ENCODE data around the gene TK1. TPM values are rescaled to one million over a fixed set of nuclear protein-coding genes. Genes with fewer than 3 reads are reported as not detected.

Gene TK1
- total RNA-seq, 1 donor = 87.2 TPM

DNA sequence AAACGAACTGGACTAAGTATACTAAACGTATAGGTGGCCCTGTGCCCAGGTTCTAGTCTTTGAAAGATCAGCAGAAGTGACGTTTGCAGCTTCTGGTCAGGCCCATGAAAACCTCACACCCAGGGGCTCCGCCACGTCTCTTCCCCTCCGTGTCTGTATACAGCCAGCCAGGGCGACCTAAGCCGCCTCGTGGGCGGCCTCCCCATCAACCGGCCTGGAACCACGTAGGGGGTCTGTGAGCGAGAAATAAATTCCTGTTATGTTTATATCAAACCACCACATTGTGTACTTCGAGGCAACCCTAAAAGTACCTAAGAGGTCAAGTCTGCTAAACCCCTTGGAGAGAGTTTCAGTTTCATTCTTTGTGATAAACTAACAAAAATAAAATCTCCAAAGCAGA is 6.8 kb downstream of the TK1 start:
- peak overlapping the region; percentile 12 for H3K4me3 ChIP-seq (ENCODE audit: low read depth, low read length)
- TF ChIP-seq, protein P1, sequence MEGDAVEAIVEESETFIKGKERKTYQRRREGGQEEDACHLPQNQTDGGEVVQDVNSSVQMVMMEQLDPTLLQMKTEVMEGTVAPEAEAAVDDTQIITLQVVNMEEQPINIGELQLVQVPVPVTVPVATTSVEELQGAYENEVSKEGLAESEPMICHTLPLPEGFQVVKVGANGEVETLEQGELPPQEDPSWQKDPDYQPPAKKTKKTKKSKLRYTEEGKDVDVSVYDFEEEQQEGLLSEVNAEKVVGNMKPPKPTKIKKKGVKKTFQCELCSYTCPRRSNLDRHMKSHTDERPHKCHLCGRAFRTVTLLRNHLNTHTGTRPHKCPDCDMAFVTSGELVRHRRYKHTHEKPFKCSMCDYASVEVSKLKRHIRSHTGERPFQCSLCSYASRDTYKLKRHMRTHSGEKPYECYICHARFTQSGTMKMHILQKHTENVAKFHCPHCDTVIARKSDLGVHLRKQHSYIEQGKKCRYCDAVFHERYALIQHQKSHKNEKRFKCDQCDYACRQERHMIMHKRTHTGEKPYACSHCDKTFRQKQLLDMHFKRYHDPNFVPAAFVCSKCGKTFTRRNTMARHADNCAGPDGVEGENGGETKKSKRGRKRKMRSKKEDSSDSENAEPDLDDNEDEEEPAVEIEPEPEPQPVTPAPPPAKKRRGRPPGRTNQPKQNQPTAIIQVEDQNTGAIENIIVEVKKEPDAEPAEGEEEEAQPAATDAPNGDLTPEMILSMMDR (IDR thresholded peaks at IDR 0.05; ENCODE audit: insufficient read depth, low read depth, low read length) = no peak

GRCh38 chr17:78179372-78179771 is 7.5 kb downstream of the TK1 start:
- DNase-seq (ENCODE audit: low read depth) = peak; percentile 89
- TF ChIP-seq, protein P1 (IDR thresholded peaks at IDR 0.05; ENCODE audit: insufficient read depth, low read depth, low read length) = no peak
- no peak overlapping the region for H3K4me3 ChIP-seq (ENCODE audit: low read depth, low read length)

More for the DNA sequence above, 6.8 kb downstream of the TK1 start:
- peak; percentile 40 for DNase-seq (ENCODE audit: low read depth)

- DNase-seq (ENCODE audit: low read depth) = peak; percentile 49
- TF ChIP-seq, protein P1 (IDR thresholded peaks at IDR 0.05; ENCODE audit: insufficient read depth, low read depth, low read length) = peak; percentile 81
Measured at GRCh38 chr17:78176548-78177025, 10.3 kb downstream of the TK1 start.

GRCh38 chr17:78175643-78175981 is 11.2 kb downstream of the TK1 start:
- no peak overlapping the region for H3K4me3 ChIP-seq (ENCODE audit: low read depth, low read length)
- TF ChIP-seq, protein P1 (IDR thresholded peaks at IDR 0.05; ENCODE audit: insufficient read depth, low read depth, low read length) = no peak
- no peak for DNase-seq (ENCODE audit: low read depth)

More at GRCh38 chr17:78176548-78177025, 10.3 kb downstream of the TK1 start:
- H3K4me3 ChIP-seq (ENCODE audit: low read depth, low read length) = no peak overlapping the region

GRCh38 chr17:78174870-78175642 is 11.8 kb downstream of the TK1 start:
- DNase-seq (ENCODE audit: low read depth) = no peak
- H3K4me3 ChIP-seq (ENCODE audit: low read depth, low read length) = no peak overlapping the region
- TF ChIP-seq, protein P1 (IDR thresholded peaks at IDR 0.05; ENCODE audit: insufficient read depth, low read depth, low read length) = no peak

DNA sequence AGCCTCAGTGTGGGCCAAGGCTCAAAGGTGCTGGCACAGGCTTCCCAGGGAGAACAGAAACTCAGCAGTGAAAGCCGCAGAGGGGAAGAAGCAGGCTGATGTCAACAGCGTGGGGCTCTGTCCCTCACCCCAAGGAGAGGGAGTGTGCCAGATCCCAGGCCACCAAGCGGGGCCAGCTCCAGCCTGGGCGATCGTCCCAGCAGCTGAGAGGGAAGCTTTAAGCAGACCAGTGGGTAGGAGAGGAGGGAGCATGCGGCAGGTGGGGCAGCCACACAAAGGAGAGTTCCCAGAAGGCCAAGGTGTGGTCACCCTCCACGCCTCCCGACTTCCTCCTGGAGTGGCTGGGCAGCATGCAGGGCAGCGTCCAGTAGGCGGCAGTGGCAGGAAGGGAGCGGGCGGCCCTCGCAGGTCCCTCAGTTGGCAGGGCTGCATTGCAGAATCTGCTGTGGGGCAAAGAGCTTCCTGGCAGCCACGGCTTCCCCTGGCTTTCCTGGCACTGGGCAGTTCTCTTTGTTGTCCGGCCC is 12.4 kb downstream of the TK1 start:
- no peak for DNase-seq (ENCODE audit: low read depth)
- TF ChIP-seq, protein P1 (IDR thresholded peaks at IDR 0.05; ENCODE audit: insufficient read depth, low read depth, low read length) = no peak
- H3K4me3 ChIP-seq (ENCODE audit: low read depth, low read length) = no peak overlapping the region
